NCI-H510A (cell line): ENCODE data around the gene RALY.

Source experiments
- DNase-seq: peaks from one replicate; lab custom pipeline; 2025; lab: John Stamatoyannopoulos, UW

The RALY gene

GRCh38 chr20:33993576-33994221, at the start of gene RALY:
Gene RALY, plus strand, starts transcription at chr20:33993911. Its CDS starts 78,164 bp downstream, at chr20:34072075.
- DNase-seq, result no peak

DNA sequence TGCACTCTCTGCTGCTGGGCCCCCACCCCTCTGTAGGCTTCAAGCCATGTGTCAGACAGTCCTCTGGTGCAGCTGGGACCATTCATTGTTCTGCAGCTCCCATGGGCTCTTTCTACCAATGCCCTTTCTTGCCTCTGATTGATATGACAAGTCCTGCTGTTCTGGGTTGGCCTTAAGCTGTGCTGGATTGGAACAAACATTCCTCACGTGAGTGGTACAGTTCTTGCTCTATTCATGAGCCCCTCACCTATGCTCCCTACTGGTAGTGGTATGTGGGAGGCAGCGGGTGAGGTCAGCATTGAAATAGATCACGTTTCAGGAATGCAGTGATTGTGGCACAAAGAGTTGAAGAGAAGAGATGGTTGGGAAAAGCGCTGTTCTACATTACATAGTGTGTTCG, 48.8 kb upstream of the RALY start:
- DNase-seq, result no peak

GRCh38 chr20:33945391-33946081, 48.2 kb upstream of the RALY start:
- no peak for DNase-seq

DNA sequence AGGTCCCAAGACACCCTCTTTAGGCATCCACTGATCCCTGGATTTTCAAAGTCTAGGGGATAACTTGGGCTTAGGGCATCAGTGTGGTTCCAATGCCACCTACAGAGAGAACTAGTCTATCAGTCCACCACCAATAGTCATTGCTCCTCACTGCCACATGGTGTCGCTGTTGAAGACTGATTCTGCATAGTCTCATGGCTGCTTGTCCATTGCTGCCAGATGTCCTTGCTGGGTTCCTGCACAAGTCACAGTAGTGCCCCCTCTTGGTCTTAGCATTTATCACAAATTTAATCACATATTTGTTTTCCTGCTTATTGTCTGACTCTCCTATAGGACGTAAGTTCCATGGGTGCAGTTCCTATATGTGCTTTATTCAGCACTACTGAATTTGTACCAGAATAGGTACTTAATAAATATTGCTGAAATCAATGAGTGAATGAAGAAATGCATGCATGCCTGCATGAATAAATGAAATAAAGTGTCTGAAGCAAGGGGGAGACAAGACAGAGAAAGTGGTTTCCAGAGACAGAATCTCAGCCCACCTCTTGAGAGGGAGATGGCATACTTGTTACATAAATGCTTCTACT, 45.9 kb upstream of the RALY start:
- DNase-seq, result no peak

- no peak for DNase-seq
Measured at GRCh38 chr20:33948480-33948879, 45.2 kb upstream of the RALY start.

DNA sequence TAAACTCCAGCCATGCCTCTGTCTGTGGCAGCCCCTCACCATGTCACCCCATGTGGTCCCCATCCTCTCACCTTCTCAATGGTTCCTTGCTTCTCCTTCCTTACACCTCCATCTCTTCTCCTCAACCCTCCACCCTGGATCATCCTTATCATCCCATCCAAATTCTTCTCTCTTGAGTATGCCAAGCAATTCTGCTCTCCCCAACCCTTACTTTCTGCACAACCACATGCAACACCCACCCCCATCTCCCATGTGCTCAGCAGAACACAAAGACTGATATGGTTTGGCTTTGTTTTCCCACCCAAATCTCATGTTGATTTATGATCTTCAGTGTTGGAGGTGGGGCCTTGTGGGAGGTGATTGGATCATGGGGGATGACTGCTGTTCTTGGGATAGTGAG, 42.5 kb upstream of the RALY start:
- DNase-seq, result no peak

- no peak for DNase-seq
Measured at GRCh38 chr20:33954504-33954903, 39.2 kb upstream of the RALY start.

DNA sequence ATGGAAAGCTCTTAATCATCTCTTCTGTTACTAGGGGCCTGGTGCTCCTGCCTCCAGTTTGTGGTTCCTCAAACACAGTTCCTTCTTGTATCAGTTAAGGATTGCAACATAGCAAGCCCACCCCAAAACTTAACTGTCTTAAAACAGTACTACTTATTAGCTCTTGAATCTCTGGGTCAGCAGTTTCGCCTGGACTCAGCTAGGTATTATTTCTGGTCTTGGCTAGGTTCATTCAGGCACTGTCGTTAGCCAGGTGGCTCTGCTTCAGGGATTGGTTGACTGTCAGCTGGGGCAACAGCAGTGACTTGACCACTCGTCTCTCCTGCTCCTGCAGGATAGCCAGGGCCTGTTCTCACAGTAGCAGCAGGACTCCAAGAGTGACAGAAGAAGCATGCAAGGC, 30.0 kb upstream of the RALY start:
- no peak for DNase-seq

GRCh38 chr20:33964441-33964840, 29.3 kb upstream of the RALY start:
- DNase-seq, result no peak

- no peak for DNase-seq
Measured at GRCh38 chr20:33967126-33967525, 26.6 kb upstream of the RALY start.

DNA sequence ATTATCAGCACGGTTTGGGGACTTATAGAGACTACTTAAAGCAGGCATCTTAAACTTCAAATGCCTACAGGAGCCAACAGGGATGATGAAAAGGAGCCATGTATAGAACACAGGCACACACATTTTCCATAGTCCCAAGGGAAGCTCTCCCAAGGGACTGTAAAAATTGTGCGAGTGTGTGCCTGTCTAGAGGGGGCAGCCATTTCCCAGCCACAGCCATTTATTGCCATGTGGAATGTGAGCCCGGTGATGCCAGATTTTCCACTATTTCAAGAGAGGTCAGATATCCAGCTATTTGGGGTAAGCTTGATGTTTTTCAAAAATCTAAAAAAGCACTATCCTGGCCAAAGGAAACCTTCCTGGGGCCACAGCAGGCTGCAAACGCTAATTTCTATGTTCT, 24.1 kb upstream of the RALY start:
- no peak for DNase-seq

GRCh38 chr20:33970229-33970628, 23.5 kb upstream of the RALY start:
- no peak for DNase-seq

DNA sequence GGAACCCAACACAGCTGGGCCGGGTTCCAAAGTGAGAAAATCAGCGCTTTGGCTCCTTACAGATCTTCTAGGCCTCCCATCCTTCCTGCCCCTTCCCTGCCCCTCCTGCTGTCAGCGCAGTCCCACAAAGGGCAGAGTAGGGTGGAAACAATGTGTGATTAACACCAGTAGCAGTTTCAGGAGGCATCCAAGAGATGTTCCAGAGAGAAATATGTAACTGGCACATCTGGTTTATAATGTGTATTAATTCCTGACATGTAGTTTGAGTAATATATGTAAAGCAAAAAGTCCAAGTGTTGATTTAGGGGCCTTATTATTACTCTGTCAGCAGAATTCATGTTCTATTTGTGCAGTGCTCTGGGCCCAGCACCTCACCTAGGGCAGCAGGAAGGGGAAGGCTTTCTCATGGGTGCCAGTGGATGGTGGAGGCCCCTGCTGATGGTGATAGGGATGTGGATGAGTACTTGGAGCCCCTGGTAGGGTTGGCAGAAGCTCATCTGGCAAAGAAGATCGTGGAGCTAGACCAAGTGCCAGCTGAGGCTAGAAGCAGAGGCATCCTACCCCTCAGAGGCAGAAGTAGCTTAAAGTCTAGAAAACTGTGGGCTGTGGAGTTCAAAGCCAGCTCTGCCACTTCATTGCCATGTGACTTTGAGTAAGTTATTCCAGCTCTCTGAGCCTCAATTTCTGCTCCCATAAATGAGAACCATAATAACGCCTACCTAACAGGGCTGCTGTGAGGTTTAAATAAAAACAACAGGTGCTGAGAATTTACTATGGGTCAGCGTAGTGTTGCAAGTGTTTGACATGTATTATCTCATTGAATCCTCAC, 22.4 kb upstream of the RALY start:
- DNase-seq, result no peak

DNA sequence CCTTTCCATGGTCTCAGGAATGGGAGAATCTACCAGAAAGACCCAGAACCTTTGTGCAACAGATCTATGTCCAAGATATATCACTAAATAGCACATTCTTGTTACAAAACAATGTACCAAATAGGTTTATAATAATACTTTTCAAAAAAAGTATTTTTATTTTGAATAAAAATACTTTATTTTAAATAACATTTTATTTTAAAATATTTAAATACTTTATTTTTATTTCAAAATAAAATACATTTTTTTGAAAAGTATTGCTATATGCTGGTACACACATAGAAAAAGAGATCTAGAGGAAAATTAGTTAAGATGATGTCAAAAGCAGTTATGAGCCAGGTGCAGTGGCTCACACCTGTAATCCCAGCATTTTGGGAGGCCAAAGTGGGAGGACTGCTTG, 16.8 kb upstream of the RALY start:
- no peak for DNase-seq

- DNase-seq, result no peak
Measured at GRCh38 chr20:33977535-33977934, 16.2 kb upstream of the RALY start.

GRCh38 chr20:33979094-33979493, 14.6 kb upstream of the RALY start:
- no peak for DNase-seq

- DNase-seq, result no peak
Measured at GRCh38 chr20:33981347-33981746, 12.4 kb upstream of the RALY start.

DNA sequence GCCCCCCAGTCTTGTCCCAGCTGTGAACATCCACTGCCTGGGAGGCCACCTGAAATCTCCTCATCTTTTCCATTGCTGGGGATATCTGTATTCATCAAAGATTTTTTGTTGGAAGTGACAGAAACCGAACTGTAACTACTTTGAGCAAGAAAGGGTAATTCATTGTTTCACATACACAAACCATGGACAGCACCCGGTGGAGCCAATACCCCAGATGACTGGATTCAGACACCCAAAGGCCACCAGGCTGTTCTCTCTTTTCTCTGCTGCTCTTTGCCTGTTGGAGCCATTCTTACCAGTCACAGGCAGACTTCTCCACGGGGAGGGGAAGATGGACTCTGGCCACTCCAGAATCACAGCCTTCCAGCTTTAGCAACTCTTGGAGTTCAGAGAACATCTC, 11.7 kb upstream of the RALY start:
- no peak for DNase-seq

DNA sequence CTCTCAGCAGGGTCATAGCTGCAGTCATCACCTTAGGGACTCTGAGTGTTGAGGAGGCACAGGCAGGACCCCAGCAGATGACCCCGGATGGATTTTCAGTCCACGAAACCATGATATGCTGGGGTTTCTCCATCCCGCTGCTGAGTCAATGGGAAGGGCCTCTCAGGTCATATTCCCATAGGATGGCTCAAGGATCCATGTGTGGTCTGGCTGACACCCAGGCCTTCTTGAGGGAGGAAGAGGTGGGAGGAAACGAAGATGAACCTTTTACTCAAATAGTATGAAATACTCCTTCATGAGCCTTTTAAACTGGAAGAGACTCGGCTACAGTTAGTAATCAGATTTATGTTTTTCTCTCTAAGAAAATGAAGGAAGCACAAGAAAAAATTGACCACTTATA, 10.3 kb upstream of the RALY start:
- DNase-seq, result no peak

DNA sequence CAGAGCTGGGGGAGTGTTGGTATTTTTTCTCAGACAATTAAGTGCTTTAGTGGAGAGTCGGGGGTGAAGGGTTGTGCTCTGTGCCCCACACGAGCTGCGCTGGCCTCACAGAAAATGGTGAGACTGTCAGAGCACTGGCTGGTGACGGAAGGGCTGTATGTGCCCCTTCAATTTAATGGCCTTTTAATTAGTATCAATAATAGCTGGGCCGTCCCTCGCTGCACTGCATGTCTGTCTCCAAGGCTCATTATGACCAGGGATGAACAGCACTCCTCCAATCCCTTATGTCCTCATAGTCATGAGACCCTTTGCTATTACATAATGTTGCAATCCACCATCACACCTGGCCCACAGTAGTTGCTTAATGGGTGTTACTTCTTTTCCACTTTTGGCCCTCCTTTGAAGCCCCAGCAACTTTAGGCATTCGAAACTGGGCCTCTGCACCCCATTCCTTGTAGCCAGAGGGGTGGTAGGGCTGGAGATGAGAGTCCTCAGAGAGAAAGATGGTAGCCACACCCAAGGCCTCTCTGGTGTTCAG, 9.5 kb upstream of the RALY start:
- DNase-seq, result no peak

DNA sequence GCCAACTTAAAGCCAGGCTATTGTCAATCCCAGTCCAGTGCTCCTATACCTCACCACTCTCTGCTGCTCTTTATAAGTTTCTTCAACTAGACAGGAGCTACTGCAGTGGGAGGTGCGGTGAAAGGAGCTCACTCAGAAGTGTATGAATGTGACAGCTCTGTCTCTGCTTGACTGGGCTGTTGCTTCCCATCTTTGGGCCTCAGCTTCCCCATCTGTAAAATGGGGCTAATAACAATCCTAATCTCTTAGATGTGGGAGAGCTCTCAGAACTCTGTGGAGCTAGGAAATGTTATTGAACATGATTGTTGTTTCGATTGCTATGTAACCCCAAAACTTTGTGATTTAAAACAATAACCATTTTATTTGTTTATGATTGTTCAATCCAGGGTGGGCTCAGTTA, 8.4 kb upstream of the RALY start:
- DNase-seq, result no peak

- no peak for DNase-seq
Measured at GRCh38 chr20:33985830-33986229, 7.9 kb upstream of the RALY start.
